GM18951 (cell line): ENCODE results near the gene EGFLAM.

Source experiments
- POLR2A ChIP-seq: IDR thresholded peaks from 4 replicates; pipeline ENCODE4 v1.6.1; 2011; ENCODE audit warnings: mild to moderate bottlenecking; ENCODE audit not compliant: insufficient read length, insufficient read depth; ENCODE audit errors: extremely low read depth
- in situ Hi-C: fragments of 300-500 bp; cut with MboI; formaldehyde crosslinking; loops from one replicate; pipeline ENCODE4 v1.12.0; 2022; ENCODE audit warnings: low sequenced_read_pairs, mixed read lengths, inconsistent platforms; ENCODE audit not compliant: unreplicated experiment

The EGFLAM gene

GRCh38 chr5:38360323-38361061 is 102.1 kb downstream of the EGFLAM start:
- in situ Hi-C loops, result no loop called here
- TF ChIP-seq POLR2A, result no peak

GRCh38 chr5:38362713-38363112 is 104.4 kb downstream of the EGFLAM start:
- TF ChIP-seq POLR2A, result no peak
- in situ Hi-C loops, result no loop called here

GRCh38 chr5:38364825-38365224 is 106.5 kb downstream of the EGFLAM start:
- no peak for TF ChIP-seq POLR2A
- in situ Hi-C loops, result no loop called here

- TF ChIP-seq POLR2A, result no peak
- in situ Hi-C loops, result no loop called here
These were observed 109.1 kb downstream of the EGFLAM start for GRCh38 chr5:38367410-38367809.

GRCh38 chr5:38367966-38368365 is 109.6 kb downstream of the EGFLAM start:
- in situ Hi-C loops, result no loop called here
- no peak for TF ChIP-seq POLR2A

GRCh38 chr5:38369692-38370091 is 111.3 kb downstream of the EGFLAM start:
- no peak for TF ChIP-seq POLR2A
- in situ Hi-C loops, result no loop called here

GRCh38 chr5:38370358-38371100 is 112.2 kb downstream of the EGFLAM start:
- in situ Hi-C loops, result no loop called here
- no peak for TF ChIP-seq POLR2A

GRCh38 chr5:38371596-38371995 is 113.2 kb downstream of the EGFLAM start:
- in situ Hi-C loops, result no loop called here
- TF ChIP-seq POLR2A, result no peak

GRCh38 chr5:38373743-38374142 is 115.4 kb downstream of the EGFLAM start:
- in situ Hi-C loops, result no loop called here
- no peak for TF ChIP-seq POLR2A

GRCh38 chr5:38375423-38375822 is 117.1 kb downstream of the EGFLAM start:
- TF ChIP-seq POLR2A, result no peak
- in situ Hi-C loops, result no loop called here

- in situ Hi-C loops, result no loop called here
- TF ChIP-seq POLR2A, result no peak
These were observed 118.0 kb downstream of the EGFLAM start for GRCh38 chr5:38376404-38376803.

- in situ Hi-C loops, result no loop called here
- no peak for TF ChIP-seq POLR2A
These were observed 120.2 kb downstream of the EGFLAM start for GRCh38 chr5:38378579-38378978.

- no peak for TF ChIP-seq POLR2A
- in situ Hi-C loops, result no loop called here
These were observed 121.1 kb downstream of the EGFLAM start for GRCh38 chr5:38379350-38379937.

- in situ Hi-C loops, result no loop called here
- TF ChIP-seq POLR2A, result no peak
These were observed 122.2 kb downstream of the EGFLAM start for GRCh38 chr5:38380537-38380936.
